CD4-positive, alpha-beta T cell (primary cell): Measurements from ENCODE around the gene AOAH. TPM values are rescaled to one million over a fixed set of nuclear protein-coding genes. Genes with fewer than 3 reads are reported as not detected.

Experiments
- ATAC-seq: fragments of 200-7000 bp; cut with Tn5 transposase; one replicate; pipeline ENCODE4 v1.10.0; 2022; ENCODE audit warnings: mild to moderate bottlenecking; ENCODE audit not compliant: poor library complexity
- CTCF ChIA-PET: fragments of 350-600 bp; sonication (Branson Sonifier 250); formaldehyde crosslinking; loops from one replicate; lab custom pipeline; 2021; ENCODE audit warnings: antibody characterized with exemption, inconsistent platforms; lab: Charles Lee
- POLR2A ChIA-PET: fragments of 350-600 bp; sonication (Branson Sonifier 250); formaldehyde crosslinking; loops from one replicate; lab custom pipeline; 2021; ENCODE audit warnings: antibody characterized with exemption, inconsistent platforms; lab: Charles Lee
- DNase-seq, 14 experiments: peaks; one replicate each; pipeline ENCODE4 v3.0.0-alpha.2; 2013 to 2020; ENCODE audit warnings: mixed read lengths in 2 of 14
- H3K27ac ChIP-seq, 2 donors: one replicate each; pipeline versions ENCODE4 v1.5.1 to v1.7.0; 2013; ENCODE audit warnings: low read length in 2 of 2, low read depth in 1 of 2, mild to moderate bottlenecking in 1 of 2
- H3K27me3 ChIP-seq, 2 experiments: 1 replicate in 1 of 2; 2 replicates in 1 of 2; pipeline versions ENCODE4 v1.6.1 to v1.7.0; 2013; ENCODE audit warnings: low read length in 2 of 2, control low read depth in 1 of 2, mild to moderate bottlenecking in 1 of 2, moderate library complexity in 1 of 2; ENCODE audit not compliant: insufficient read depth in 2 of 2, control insufficient read depth in 1 of 2
- H3K36me3 ChIP-seq: one replicate; pipeline ENCODE4 v1.6.1; 2013; ENCODE audit warnings: low read length, control low read depth; ENCODE audit not compliant: insufficient read depth
- H3K4me1 ChIP-seq: one replicate; pipeline ENCODE4 v1.6.1; 2013; ENCODE audit warnings: low read length, control low read depth; ENCODE audit not compliant: insufficient read depth
- H3K4me3 ChIP-seq: one replicate; pipeline ENCODE4 v1.5.1; 2013; ENCODE audit warnings: mild to moderate bottlenecking, low read length, moderate library complexity
- H3K9me3 ChIP-seq, 2 experiments: 1 replicate in 1 of 2; 2 replicates in 1 of 2; pipeline versions ENCODE4 v1.6.1 to v1.7.0; 2013; ENCODE audit warnings: low read length in 2 of 2, mild to moderate bottlenecking in 2 of 2, control low read depth in 1 of 2, moderate library complexity in 1 of 2; ENCODE audit not compliant: control insufficient read depth in 1 of 2, insufficient read depth in 1 of 2
- H3K27ac Mint-ChIP-seq: one replicate; pipeline ENCODE4 v1.8.0; 2020; ENCODE audit warnings: mixed read lengths
- H3K27me3 Mint-ChIP-seq: one replicate; pipeline ENCODE4 v1.8.0; 2021; ENCODE audit warnings: mixed read lengths
- H3K36me3 Mint-ChIP-seq: one replicate; pipeline ENCODE4 v1.8.0; 2021; ENCODE audit warnings: low read depth, mixed read lengths
- H3K4me1 Mint-ChIP-seq: one replicate; pipeline ENCODE4 v1.8.0; 2021; ENCODE audit warnings: low read depth, mixed read lengths
- H3K4me3 Mint-ChIP-seq: one replicate; pipeline ENCODE4 v1.8.0; 2020; ENCODE audit warnings: mild to moderate bottlenecking, mixed read lengths
- H3K9me3 Mint-ChIP-seq: one replicate; pipeline ENCODE4 v1.8.0; 2020; ENCODE audit warnings: mixed read lengths
- CTCF ChIP-seq: fragments of 200-600 bp; IDR thresholded peaks from one replicate; pipeline ENCODE4 v1.8.0; 2022; ENCODE audit warnings: antibody characterized with exemption, mild to moderate bottlenecking
- intact Hi-C, 2 experiments: fragments of 100-400 bp; cut with DNase I in 1 of 2; cut with micrococcal nuclease in 1 of 2; formaldehyde crosslinking; loops; one replicate each; pipeline versions ENCODE4 v1.15.1 to v1.9.0; 2023 to 2025; cut with DNase I, micrococcal nuclease
- total RNA-seq, 174 experiments: library from RNA in 2 of 174; stranded (reverse) in 2 of 174; gene quantifications; one replicate each; pipeline ENCODE4 v1.2.3 and lab custom pipeline; 2021 to 2026

AOAH gene
- total RNA-seq, 2 experiments from 2014 or later: 27.5 to 30.3 TPM

- H3K9me3 ChIP-seq: no peaks in the 10 kb centered on the region
- H3K27me3 ChIP-seq: no peaks in the 10 kb centered on the region
- DNase-seq: no peak
- intact Hi-C loops: no loop called here
- ChIA-PET POLR2A (no interaction called here), CTCF (interaction anchor here (2.1 kb wide), 1 partner anchor 10 kb away, joined by 10 read pairs; no protein-coding TSS in a partner anchor)
- H3K36me3 ChIP-seq: peaks cover 7% of the 10 kb centered on the region
- no peak overlapping the region for H3K4me3 ChIP-seq
- no peak for TF ChIP-seq CTCF
- Mint-ChIP-seq H3K4me3 (no peak overlapping the region), H3K36me3 (peaks cover 53% of the 10 kb centered on the region), H3K27me3 (no peaks in the 10 kb centered on the region), H3K27ac (no peak overlapping the region), H3K4me1 (peaks cover 37% of the 10 kb centered on the region), H3K9me3 (no peaks in the 10 kb centered on the region)
- peaks cover 5% of the 10 kb centered on the region for H3K4me1 ChIP-seq
- no peak overlapping the region for H3K27ac ChIP-seq
- no peak for ATAC-seq
Measured at GRCh38 chr7:36668080-36668479, 56.2 kb downstream of the AOAH start.

GRCh38 chr7:36667007-36667745 is 57.1 kb downstream of the AOAH start:
- no peak overlapping the region for H3K27ac Mint-ChIP-seq
- intact Hi-C loops: no loop called here

GRCh38 chr7:36663481-36663880 is 60.8 kb downstream of the AOAH start:
- DNase-seq (no peak), ATAC-seq (no peak)
- H3K36me3 Mint-ChIP-seq: peaks cover 35% of the 10 kb centered on the region
- Histone ChIP-seq H3K27ac (no peak overlapping the region), H3K27me3 (no peaks in the 10 kb centered on the region), H3K4me3 (no peak overlapping the region), H3K4me1 (no peaks in the 10 kb centered on the region), H3K9me3 (no peaks in the 10 kb centered on the region), H3K36me3 (peaks cover 4% of the 10 kb centered on the region)
- peaks cover 4% of the 10 kb centered on the region for H3K4me1 Mint-ChIP-seq
- intact Hi-C loops: no loop called here
- no peak for TF ChIP-seq CTCF
- H3K27me3 Mint-ChIP-seq: no peaks in the 10 kb centered on the region
- no peaks in the 10 kb centered on the region for H3K9me3 Mint-ChIP-seq
- no peak overlapping the region for H3K27ac Mint-ChIP-seq
- H3K4me3 Mint-ChIP-seq: no peak overlapping the region
- ChIA-PET CTCF (interaction anchor here (1.2 kb wide), 1 partner anchor 30 kb away, joined by 3 read pairs; no protein-coding TSS in a partner anchor), POLR2A (no interaction called here)

More at GRCh38 chr7:36667007-36667745, 57.1 kb downstream of the AOAH start:
- ChIA-PET POLR2A (no interaction called here), CTCF (no interaction called here)
- Mint-ChIP-seq H3K4me1 (peaks cover 34% of the 10 kb centered on the region), H3K27me3 (no peaks in the 10 kb centered on the region), H3K36me3 (peaks cover 46% of the 10 kb centered on the region), H3K4me3 (no peak overlapping the region), H3K9me3 (no peaks in the 10 kb centered on the region)
- DNase-seq (no peak), ATAC-seq (no peak)
- Histone ChIP-seq H3K36me3 (peaks cover 7% of the 10 kb centered on the region), H3K27ac (no peak overlapping the region), H3K27me3 (no peaks in the 10 kb centered on the region), H3K9me3 (no peaks in the 10 kb centered on the region), H3K4me1 (peaks cover 5% of the 10 kb centered on the region), H3K4me3 (no peak overlapping the region)
- TF ChIP-seq CTCF: no peak
